GM12873 (cell line): ENCODE measurements around the gene ARHGAP27.

ENCODE experiments used
- TF ChIP-seq, protein P1 (sequence below): IDR thresholded peaks from 2 replicates; pipeline ENCODE4 v1.5.1; 2012; ENCODE audit warnings: low read depth, mild to moderate bottlenecking, moderate library complexity, low read length, control low read depth; ENCODE audit not compliant: insufficient read depth; ENCODE audit errors: missing control alignments

ARHGAP27 gene

DNA sequence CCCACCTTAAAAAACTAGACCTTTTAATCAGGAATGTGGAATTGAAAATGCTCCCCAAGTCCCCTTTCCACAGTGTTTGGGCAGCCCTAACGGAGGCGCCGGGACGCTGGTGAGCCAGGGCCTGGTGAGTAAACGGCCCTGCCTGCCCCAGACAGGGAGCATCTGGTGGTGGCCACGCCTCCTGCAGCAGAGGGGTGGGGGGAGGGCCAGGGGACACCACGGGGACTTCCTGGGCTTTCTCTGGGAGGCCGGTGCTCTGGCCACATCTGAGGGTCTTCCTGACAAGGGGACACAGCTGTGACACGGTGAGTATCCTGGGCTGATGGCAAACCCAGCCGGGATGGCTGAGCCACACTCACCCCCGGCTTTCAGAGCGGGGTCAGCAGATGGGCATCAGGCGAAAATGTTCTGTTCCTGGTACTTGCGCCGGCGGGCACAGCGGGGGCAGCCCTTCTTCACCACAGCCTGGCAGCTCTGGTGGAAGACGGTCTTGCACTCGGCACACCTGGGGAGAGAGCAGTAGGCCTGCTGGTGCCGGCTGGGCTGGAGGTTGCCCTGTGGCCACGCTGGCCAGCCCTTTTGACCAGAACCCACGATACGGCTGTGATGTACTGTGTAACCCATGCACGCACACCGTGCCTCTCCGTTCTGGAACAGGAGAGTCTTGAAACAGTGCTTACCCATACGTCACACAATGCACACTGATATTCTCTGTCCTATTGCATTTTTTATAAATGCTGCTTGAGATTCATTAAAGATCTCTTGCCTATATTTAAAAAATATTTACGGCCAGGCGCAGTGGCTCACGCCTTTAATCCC lies 5.0 kb upstream of the ARHGAP27 start:
- TF ChIP-seq, protein P1, sequence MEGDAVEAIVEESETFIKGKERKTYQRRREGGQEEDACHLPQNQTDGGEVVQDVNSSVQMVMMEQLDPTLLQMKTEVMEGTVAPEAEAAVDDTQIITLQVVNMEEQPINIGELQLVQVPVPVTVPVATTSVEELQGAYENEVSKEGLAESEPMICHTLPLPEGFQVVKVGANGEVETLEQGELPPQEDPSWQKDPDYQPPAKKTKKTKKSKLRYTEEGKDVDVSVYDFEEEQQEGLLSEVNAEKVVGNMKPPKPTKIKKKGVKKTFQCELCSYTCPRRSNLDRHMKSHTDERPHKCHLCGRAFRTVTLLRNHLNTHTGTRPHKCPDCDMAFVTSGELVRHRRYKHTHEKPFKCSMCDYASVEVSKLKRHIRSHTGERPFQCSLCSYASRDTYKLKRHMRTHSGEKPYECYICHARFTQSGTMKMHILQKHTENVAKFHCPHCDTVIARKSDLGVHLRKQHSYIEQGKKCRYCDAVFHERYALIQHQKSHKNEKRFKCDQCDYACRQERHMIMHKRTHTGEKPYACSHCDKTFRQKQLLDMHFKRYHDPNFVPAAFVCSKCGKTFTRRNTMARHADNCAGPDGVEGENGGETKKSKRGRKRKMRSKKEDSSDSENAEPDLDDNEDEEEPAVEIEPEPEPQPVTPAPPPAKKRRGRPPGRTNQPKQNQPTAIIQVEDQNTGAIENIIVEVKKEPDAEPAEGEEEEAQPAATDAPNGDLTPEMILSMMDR = no peak

DNA sequence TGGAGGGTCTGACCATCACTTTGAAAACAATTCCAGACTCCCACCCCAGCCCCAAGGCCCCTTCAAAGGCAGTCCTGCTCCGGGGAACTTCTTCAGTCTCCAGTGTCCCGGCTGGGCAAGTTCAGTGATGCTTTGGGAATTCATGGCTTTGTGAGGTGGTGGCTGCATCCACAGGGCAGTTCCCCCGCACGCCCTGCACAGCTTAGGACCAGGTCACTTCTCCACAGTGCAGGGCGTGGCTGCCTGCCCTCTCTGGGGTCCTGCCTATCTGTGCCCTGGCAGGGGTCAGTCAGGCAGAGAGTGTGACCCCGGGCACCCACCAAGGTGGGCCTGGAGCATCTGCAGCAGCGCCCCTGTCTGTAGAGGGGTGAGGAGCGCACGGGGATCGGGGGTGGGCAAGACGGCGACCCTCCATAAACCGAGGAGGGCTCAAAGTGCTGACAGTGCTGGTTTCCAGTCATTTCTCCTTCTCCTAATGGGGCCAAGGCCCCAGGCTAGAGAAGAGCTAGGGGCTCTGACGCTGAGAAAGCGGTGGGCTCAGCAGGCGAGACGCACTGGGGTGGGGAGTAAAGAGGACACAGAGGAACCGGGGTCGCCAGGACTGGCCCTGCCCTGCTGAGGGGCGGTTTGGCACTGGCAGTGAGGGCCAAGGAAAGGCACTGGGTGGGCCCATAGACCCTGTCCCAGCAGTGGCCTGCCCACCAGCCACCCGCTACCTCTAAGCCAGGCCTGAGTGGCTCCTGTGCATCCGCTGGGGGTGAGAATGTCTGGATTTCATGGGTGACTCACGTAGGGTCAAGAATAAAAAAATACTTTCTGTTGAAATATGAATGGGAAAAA lies 4.2 kb upstream of the ARHGAP27 start:
- TF ChIP-seq, protein P1 = no peak

DNA sequence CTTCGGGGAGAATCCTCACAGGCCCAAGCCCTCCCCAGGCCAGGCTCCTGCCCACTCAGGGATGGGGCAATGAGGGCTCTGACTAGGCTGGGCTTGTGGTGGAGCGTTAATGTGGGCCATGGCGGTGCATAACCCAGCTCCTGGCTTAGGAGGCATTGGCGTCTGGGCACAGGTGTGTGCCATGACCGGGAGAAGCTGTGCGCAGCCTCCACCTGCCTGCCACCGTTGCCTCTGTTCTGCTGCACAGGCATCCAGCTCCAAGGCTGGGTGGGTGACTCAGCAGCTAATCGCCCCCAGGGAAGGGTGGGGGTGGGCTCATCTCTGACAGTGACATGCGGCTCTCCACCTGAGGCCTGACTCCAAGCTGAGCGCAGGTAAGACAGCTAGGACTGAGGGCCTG lies 3.5 kb upstream of the ARHGAP27 start:
- TF ChIP-seq, protein P1 = no peak

DNA sequence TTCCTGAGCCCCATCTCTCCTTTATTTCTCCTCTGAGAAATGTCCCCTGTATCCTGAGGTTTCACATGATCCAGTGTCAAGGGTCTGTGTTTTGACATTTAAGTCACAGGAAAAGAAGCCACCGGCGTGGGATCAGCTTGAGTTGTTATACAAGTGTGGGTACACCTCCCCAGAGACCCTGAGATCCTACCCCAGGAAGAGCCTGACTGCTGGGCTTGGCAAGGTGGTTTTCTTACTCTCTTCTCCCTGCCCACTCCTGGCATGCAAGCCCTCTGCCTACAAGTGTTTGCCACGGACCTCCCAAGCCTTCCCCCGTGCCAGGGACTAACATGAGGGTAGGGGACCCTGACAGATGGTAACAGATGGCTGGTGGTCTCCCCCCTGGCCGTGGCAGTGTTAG lies 2.8 kb upstream of the ARHGAP27 start:
- TF ChIP-seq, protein P1 = no peak

DNA sequence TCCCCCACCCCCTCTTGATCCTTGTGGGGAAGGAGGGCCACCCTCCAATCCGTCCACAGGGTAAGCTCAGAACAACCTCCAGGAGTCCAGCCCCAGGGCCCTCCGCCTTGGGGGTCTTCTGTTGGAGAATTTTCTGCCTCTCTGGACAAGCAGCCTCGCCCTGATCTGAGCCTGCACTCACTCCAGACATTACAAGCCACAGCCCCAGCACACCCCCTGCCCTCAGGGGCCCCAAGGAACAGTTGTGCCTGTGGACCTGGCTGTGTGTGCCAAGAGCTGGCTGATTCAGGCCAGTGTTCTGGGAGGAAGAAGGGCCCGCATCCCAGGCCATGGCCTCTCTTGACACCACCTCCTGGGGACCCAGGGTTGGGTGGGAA lies 477 bp upstream of the ARHGAP27 start:
- TF ChIP-seq, protein P1 = no peak

DNA sequence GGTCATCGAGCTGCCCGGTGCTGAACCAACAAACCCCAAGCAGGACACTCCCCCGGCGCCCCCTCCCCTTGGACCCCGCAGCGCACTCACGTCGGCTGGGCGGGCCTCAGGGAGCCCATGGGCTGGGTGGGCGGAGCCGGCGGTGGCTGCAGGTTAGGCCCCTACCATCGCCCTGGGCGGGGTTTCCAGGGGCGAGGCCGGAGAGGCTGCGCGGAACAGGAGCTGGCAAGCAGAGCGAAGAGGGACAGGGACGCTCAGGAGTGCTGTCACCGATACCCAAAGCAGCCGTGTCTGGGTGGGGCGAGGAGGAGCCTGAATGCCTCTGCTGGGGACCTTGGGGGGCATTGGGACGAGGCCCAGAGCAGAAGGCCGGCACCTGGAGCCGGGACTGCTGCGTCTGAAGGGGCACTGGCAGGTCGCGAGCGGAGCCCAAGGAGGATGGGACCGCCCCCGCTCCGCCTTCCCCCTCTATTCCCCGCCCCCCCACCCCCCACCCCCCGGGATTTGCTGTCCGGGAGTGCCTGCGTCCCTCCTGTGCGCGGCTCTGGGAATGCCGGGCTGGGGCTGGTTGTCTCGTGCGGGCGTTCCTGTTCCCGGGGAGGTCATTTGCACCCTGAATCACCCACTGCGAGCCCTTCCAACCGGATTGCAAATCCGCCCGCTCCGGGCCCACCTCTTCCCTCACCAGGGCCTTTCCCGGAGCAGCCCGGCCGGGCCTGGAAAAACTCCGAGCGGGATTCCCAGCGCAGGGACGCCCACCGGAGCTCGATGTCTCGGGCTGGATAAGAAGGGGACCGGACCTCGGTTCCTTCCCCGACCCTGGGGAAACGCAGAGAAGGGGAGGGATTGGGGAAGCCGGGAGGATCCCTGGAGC lies 902 bp downstream of the ARHGAP27 start:
- TF ChIP-seq, protein P1 = no peak
